WI38 (cell line): ENCODE data around the gene CDK14.

Source experiments
- H3K4me3 ChIP-seq: 2 replicates; pipeline ENCODE4 v1.5.1; 2011; ENCODE audit warnings: low read depth, mild to moderate bottlenecking, control low read depth, low read length
- TF ChIP-seq, protein P1 (sequence below): IDR thresholded peaks from 2 replicates; pipeline ENCODE4 v1.5.1; 2012; ENCODE audit warnings: low read depth, mild to moderate bottlenecking, control low read depth, low read length

Gene CDK14

GRCh38 chr7:90715067-90715466, 118.9 kb downstream of the CDK14 start:
- H3K4me3 ChIP-seq, result no peak overlapping the region
- TF ChIP-seq, protein P1, sequence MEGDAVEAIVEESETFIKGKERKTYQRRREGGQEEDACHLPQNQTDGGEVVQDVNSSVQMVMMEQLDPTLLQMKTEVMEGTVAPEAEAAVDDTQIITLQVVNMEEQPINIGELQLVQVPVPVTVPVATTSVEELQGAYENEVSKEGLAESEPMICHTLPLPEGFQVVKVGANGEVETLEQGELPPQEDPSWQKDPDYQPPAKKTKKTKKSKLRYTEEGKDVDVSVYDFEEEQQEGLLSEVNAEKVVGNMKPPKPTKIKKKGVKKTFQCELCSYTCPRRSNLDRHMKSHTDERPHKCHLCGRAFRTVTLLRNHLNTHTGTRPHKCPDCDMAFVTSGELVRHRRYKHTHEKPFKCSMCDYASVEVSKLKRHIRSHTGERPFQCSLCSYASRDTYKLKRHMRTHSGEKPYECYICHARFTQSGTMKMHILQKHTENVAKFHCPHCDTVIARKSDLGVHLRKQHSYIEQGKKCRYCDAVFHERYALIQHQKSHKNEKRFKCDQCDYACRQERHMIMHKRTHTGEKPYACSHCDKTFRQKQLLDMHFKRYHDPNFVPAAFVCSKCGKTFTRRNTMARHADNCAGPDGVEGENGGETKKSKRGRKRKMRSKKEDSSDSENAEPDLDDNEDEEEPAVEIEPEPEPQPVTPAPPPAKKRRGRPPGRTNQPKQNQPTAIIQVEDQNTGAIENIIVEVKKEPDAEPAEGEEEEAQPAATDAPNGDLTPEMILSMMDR, result no peak

GRCh38 chr7:90717296-90718060, 121.4 kb downstream of the CDK14 start:
- TF ChIP-seq, protein P1, result no peak
- no peak overlapping the region for H3K4me3 ChIP-seq

DNA sequence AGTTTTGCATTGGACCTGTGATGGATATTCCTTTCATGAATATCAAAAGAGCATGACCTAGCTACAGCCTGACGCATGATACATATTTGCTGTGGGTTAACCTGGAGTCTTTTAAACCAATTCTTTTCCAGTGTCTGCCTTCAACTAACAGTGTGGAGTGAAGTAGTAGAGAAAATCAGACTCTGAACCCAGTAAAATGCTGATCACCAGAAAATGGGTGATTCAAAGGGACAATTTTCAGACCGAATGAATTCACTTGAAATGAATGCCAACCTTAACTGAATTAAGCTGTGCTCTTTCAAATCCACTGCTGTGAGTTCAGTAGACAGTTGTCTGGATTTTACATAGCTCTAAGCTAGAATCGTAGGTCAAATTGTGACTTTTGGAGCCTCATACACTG, 123.0 kb downstream of the CDK14 start:
- TF ChIP-seq, protein P1, result no peak
- no peak overlapping the region for H3K4me3 ChIP-seq

DNA sequence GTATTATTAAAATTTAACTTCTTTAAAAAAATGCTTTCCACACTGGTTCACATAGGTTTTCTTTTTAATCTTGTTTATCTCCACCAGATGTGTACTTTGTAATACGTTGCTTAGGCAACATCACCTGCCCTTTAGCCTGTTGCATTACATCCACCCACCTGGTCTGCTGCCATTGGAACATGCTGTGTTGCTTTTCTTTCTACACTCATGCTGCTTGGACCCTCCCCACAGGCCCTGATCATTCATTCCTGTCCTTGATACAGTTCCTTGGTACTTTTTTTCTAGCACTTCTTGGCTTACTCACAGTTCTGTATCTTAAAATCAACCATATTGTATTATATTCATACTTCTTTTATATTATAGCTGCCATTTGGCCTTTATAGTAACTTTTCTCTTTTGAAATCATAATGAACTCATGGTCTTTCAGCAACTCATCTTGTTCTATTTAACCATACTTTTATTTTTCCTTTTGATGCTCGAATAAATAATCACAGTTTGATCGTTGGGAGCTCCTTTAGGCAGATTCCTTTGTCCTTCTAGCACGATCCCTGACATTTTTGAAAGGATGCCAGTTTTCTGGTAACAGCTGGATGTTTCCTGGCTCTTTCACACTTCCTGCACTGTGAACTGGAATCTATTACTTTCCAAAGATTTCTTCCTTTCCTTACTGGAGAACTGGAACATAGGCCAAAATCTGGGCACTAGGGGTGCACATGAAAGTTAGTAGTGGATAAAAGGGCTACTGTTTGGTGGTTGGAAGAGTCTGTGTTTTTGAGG, 125.1 kb downstream of the CDK14 start:
- H3K4me3 ChIP-seq, result no peak overlapping the region
- TF ChIP-seq, protein P1, result no peak

GRCh38 chr7:90721869-90722431, 125.8 kb downstream of the CDK14 start:
- TF ChIP-seq, protein P1, result no peak
- H3K4me3 ChIP-seq, result no peak overlapping the region

DNA sequence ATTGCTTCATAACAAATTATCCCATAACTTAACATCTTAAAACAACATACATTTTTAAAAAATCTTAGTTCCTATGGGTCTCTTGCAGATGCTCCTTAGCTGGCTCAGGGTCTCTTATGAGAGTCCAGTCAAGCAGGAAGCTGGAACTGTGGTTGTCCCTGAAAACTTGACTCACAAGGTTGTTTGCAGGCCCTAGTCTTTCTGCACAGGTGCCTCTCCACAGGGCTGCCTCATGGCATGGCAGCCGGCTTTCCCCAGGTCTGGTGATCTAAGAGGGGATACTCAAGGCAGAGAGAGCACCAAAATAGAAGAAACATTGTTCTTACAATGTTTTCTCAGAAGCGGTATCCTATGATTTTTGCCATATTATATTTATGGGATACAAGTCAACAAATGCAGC, 127.1 kb downstream of the CDK14 start:
- H3K4me3 ChIP-seq, result no peak overlapping the region
- TF ChIP-seq, protein P1, result no peak

GRCh38 chr7:90723866-90724265, 127.7 kb downstream of the CDK14 start:
- H3K4me3 ChIP-seq, result no peak overlapping the region
- TF ChIP-seq, protein P1, result no peak
